ENCODE results near the gene SZT2.
"Not testable (repeated sequence)": the region's sequence is repeated elsewhere in the genome, so short reads cannot be mapped to it uniquely, and the experiment has no call there.

SZT2 gene

GRCh38 chr1:43488165-43488564 is 98.5 kb downstream of the SZT2 start:
- Histone ChIP-seq H3K36me3 (ENCODE audit: control insufficient read depth in 4 of 4, insufficient read depth in 4 of 4, low read length in 3 of 4) (no peaks in the 10 kb centered on the region), H3K27ac (ENCODE audit: insufficient read depth in 1 of 2, low read depth in 1 of 2, low read length in 2 of 2, poor library complexity in 1 of 2, severe bottlenecking in 2 of 2) (no peak overlapping the region), H3K9me3 (ENCODE audit: control extremely low read depth in 1 of 5, control insufficient read depth in 4 of 5, insufficient read depth in 2 of 5, low read depth in 1 of 5, low read length in 4 of 5) (peaks cover 4 to 37% (median 7%) of the 10 kb centered on the region in 5 experiments), H3K4me3 (ENCODE audit: control insufficient read depth in 1 of 7, extremely low read depth in 1 of 7, insufficient read depth in 4 of 7, low read depth in 2 of 7, low read length in 6 of 7) (no peak overlapping the region), H3K4me1 (ENCODE audit: control extremely low read depth in 1 of 4, control insufficient read depth in 4 of 4, insufficient read depth in 4 of 4, low read length in 3 of 4) (no peaks in the 10 kb centered on the region), H3K27me3 (replicated peaks in 2 of 5; ENCODE audit: control insufficient read depth in 4 of 5, insufficient read depth in 5 of 5, low read length in 4 of 5) (peaks cover 0 to 2% (median 0%) of the 10 kb centered on the region in 5 experiments)
- no CpG with 5 or more reads among the region's 1 CpG for WGBS (ENCODE audit: insufficient coverage)
- ChIA-PET POLR2A (no interaction called here), CTCF (no interaction called here)
- no peak for DNase-seq

DNA sequence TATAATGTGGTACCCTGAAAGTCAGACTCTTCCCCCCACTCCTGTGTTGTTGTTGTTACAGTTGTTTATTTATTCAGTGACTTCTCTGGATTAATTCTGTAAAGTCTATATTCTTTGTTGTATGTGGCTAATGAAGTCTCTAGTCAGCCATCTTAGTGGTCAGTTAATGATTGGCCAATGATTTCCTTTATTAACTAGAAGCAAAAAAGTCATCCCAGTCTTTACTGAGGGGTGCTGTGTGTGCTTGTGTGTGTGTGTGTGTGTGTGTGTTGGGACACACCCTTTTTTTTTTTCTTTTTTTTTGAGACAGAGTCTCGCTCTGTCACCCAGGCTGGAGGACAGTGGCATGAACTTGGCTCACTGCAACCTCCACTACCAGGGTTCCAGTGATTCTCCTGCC is 101.4 kb downstream of the SZT2 start:
- no peaks in the 10 kb centered on the region for H3K36me3 ChIP-seq (ENCODE audit: control insufficient read depth in 4 of 4, insufficient read depth in 4 of 4, low read length in 3 of 4)
- no peak for DNase-seq
- H3K27me3 ChIP-seq (replicated peaks in 2 of 5; ENCODE audit: control insufficient read depth in 4 of 5, insufficient read depth in 5 of 5, low read length in 4 of 5) = peaks cover 0 to 6% (median 0%) of the 10 kb centered on the region in 5 experiments
- peaks cover 4 to 37% (median 7%) of the 10 kb centered on the region in 5 experiments for H3K9me3 ChIP-seq (ENCODE audit: control extremely low read depth in 1 of 5, control insufficient read depth in 4 of 5, insufficient read depth in 2 of 5, low read depth in 1 of 5, low read length in 4 of 5)
- 100% methylated on average over 1 of the region's 1 CpG for WGBS (ENCODE audit: insufficient coverage)
- no peak overlapping the region for H3K27ac ChIP-seq (ENCODE audit: insufficient read depth in 1 of 2, low read depth in 1 of 2, low read length in 2 of 2, poor library complexity in 1 of 2, severe bottlenecking in 2 of 2)
- ChIA-PET CTCF (interaction anchor here (0.6 to 1.7 kb wide), 3 partner anchors 8 to 36 kb away, joined by 3 to 4 read pairs (median 3); no protein-coding TSS in a partner anchor), POLR2A (no interaction called here)
- no peak overlapping the region for H3K4me3 ChIP-seq (ENCODE audit: control insufficient read depth in 1 of 7, extremely low read depth in 1 of 7, insufficient read depth in 4 of 7, low read depth in 2 of 7, low read length in 6 of 7)
- no peaks in the 10 kb centered on the region for H3K4me1 ChIP-seq (ENCODE audit: control extremely low read depth in 1 of 4, control insufficient read depth in 4 of 4, insufficient read depth in 4 of 4, low read length in 3 of 4)

DNA sequence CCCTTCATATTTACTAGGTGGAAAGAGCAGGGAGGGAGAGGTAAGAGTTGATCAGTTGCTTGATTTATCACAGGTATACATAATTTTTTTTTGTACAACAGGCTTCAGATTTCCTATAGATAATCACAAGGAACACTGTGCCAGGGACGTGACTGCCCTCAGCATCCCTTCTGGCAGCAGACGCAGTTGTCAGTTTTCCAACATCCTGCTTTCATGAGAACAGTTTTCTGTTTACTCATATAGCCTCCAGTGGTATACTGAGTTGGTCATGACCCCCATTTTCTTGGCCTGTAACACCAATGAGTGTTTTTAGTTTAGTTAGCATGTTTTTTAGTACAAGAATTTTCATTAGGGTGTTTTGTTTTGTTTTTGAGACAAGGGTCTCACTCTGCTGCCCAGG is 103.1 kb downstream of the SZT2 start:
- H3K9me3 ChIP-seq (ENCODE audit: control extremely low read depth in 1 of 5, control insufficient read depth in 4 of 5, insufficient read depth in 2 of 5, low read depth in 1 of 5, low read length in 4 of 5) = peaks cover 0 to 27% (median 4%) of the 10 kb centered on the region in 5 experiments
- WGBS (ENCODE audit: insufficient coverage) = 87% methylated on average over 2 of the region's 2 CpGs
- DNase-seq = no peak
- H3K27me3 ChIP-seq (replicated peaks in 2 of 5; ENCODE audit: control insufficient read depth in 4 of 5, insufficient read depth in 5 of 5, low read length in 4 of 5) = peaks cover 0 to 6% (median 0%) of the 10 kb centered on the region in 5 experiments
- no peaks in the 10 kb centered on the region for H3K4me1 ChIP-seq (ENCODE audit: control extremely low read depth in 1 of 4, control insufficient read depth in 4 of 4, insufficient read depth in 4 of 4, low read length in 3 of 4)
- no peaks in the 10 kb centered on the region for H3K36me3 ChIP-seq (ENCODE audit: control insufficient read depth in 4 of 4, insufficient read depth in 4 of 4, low read length in 3 of 4)
- ChIA-PET CTCF (no interaction called here), POLR2A (no interaction called here)
- no peak overlapping the region for H3K27ac ChIP-seq (ENCODE audit: insufficient read depth in 1 of 2, low read depth in 1 of 2, low read length in 2 of 2, poor library complexity in 1 of 2, severe bottlenecking in 2 of 2)
- no peak overlapping the region for H3K4me3 ChIP-seq (ENCODE audit: control insufficient read depth in 1 of 7, extremely low read depth in 1 of 7, insufficient read depth in 4 of 7, low read depth in 2 of 7, low read length in 6 of 7)

DNA sequence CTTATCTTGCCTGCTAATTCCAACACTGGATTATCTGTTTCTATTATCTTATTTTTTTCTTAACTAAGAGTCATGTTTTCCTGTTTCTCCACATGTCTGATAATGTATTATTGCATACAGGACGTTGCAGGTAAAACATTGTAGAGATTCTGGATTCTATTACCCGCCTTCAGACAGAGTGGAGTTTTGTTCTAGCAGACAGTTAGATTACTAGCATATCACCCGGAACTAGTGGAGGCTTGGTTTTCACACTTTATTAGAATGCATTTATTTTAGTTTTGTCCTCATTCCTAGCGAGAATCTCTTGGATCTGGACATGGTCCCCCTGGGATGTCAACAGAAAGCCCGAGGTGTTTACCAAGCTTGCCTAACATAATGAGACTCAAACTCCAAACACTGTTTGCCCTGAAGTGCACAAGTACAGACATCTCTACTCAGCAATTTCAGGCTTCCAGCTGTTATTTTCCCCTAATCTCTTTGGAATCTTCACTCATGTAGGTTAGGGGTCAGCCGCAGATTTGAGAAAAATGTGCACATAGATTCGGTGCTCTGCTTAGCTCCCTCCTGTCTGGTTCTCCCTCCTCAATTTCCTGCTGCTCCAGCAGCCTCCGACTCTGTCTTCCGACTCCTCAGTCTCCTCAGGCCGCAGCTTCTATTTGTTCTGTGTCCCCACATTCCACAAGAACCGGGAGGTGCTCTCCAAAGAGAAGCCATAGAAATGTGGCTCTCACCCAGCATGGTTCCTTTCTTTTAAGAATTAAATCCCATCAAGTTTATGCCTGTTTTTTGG is 104.2 kb downstream of the SZT2 start:
- CTCF ChIA-PET = no interaction called here
- 88% methylated on average over 8 of the region's 11 CpGs for WGBS (ENCODE audit: insufficient coverage)
- H3K4me3 ChIP-seq (ENCODE audit: control insufficient read depth in 1 of 7, extremely low read depth in 1 of 7, insufficient read depth in 4 of 7, low read depth in 2 of 7, low read length in 6 of 7) = no peak overlapping the region
- POLR2A ChIA-PET = no interaction called here
- H3K9me3 ChIP-seq (ENCODE audit: control extremely low read depth in 1 of 5, control insufficient read depth in 4 of 5, insufficient read depth in 2 of 5, low read depth in 1 of 5, low read length in 4 of 5) = peaks cover 0 to 18% (median 0%) of the 10 kb centered on the region in 5 experiments
- no peaks in the 10 kb centered on the region for H3K36me3 ChIP-seq (ENCODE audit: control insufficient read depth in 4 of 4, insufficient read depth in 4 of 4, low read length in 3 of 4)
- H3K4me1 ChIP-seq (ENCODE audit: control extremely low read depth in 1 of 4, control insufficient read depth in 4 of 4, insufficient read depth in 4 of 4, low read length in 3 of 4) = no peaks in the 10 kb centered on the region
- no peak overlapping the region for H3K27ac ChIP-seq (ENCODE audit: insufficient read depth in 1 of 2, low read depth in 1 of 2, low read length in 2 of 2, poor library complexity in 1 of 2, severe bottlenecking in 2 of 2)
- DNase-seq = no peak
- H3K27me3 ChIP-seq (replicated peaks in 2 of 5; ENCODE audit: control insufficient read depth in 4 of 5, insufficient read depth in 5 of 5, low read length in 4 of 5) = peaks cover 0 to 6% (median 0%) of the 10 kb centered on the region in 5 experiments

DNA sequence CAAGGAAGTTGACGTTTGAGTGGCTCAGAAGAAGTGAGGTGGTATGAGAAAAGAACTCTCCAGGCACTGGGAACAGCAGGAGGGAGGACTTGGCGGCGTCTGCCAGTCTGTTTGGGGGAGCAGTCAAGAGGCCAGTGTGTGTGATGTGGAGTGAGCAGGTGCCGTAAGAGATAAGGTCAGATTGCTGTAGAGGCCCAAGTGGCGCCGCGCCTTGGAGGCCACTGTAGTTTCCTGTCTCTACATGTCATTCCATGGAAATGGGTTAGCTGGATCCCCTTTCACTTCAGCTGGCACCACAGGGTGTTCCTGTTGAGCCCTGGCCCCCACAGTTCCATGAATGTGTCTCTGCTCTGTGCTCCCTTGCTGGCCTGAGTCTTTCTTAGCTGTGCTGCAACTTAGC is 105.5 kb downstream of the SZT2 start:
- Histone ChIP-seq H3K27ac (ENCODE audit: insufficient read depth in 1 of 2, low read depth in 1 of 2, low read length in 2 of 2, poor library complexity in 1 of 2, severe bottlenecking in 2 of 2) (no peak overlapping the region), H3K4me3 (ENCODE audit: control insufficient read depth in 1 of 7, extremely low read depth in 1 of 7, insufficient read depth in 4 of 7, low read depth in 2 of 7, low read length in 6 of 7) (no peak overlapping the region), H3K36me3 (ENCODE audit: control insufficient read depth in 4 of 4, insufficient read depth in 4 of 4, low read length in 3 of 4) (no peaks in the 10 kb centered on the region), H3K9me3 (ENCODE audit: control extremely low read depth in 1 of 5, control insufficient read depth in 4 of 5, insufficient read depth in 2 of 5, low read depth in 1 of 5, low read length in 4 of 5) (peaks cover 0 to 11% (median 0%) of the 10 kb centered on the region in 5 experiments), H3K4me1 (ENCODE audit: control extremely low read depth in 1 of 4, control insufficient read depth in 4 of 4, insufficient read depth in 4 of 4, low read length in 3 of 4) (no peaks in the 10 kb centered on the region), H3K27me3 (replicated peaks in 2 of 5; ENCODE audit: control insufficient read depth in 4 of 5, insufficient read depth in 5 of 5, low read length in 4 of 5) (peaks cover 0 to 6% (median 0%) of the 10 kb centered on the region in 5 experiments)
- no peak for DNase-seq
- CTCF ChIA-PET = no interaction called here
- POLR2A ChIA-PET = no interaction called here
- WGBS (ENCODE audit: insufficient coverage) = 94% methylated on average over 5 of the region's 7 CpGs

- no peak overlapping the region for H3K27ac ChIP-seq (ENCODE audit: insufficient read depth in 1 of 2, low read depth in 1 of 2, low read length in 2 of 2, poor library complexity in 1 of 2, severe bottlenecking in 2 of 2)
- H3K36me3 ChIP-seq (ENCODE audit: control insufficient read depth in 4 of 4, insufficient read depth in 4 of 4, low read length in 3 of 4) = no peaks in the 10 kb centered on the region
- H3K27me3 ChIP-seq (replicated peaks in 2 of 5; ENCODE audit: control insufficient read depth in 4 of 5, insufficient read depth in 5 of 5, low read length in 4 of 5) = peaks cover 0 to 4% (median 0%) of the 10 kb centered on the region in 5 experiments
- H3K4me1 ChIP-seq (ENCODE audit: control extremely low read depth in 1 of 4, control insufficient read depth in 4 of 4, insufficient read depth in 4 of 4, low read length in 3 of 4) = no peaks in the 10 kb centered on the region
- POLR2A ChIA-PET = no interaction called here
- WGBS (ENCODE audit: insufficient coverage) = 99% methylated on average over 6 of the region's 6 CpGs
- DNase-seq = no peak
- H3K4me3 ChIP-seq (ENCODE audit: control insufficient read depth in 1 of 7, extremely low read depth in 1 of 7, insufficient read depth in 4 of 7, low read depth in 2 of 7, low read length in 6 of 7) = no peak overlapping the region
- no peaks in the 10 kb centered on the region for H3K9me3 ChIP-seq (ENCODE audit: control extremely low read depth in 1 of 5, control insufficient read depth in 4 of 5, insufficient read depth in 2 of 5, low read depth in 1 of 5, low read length in 4 of 5)
- CTCF ChIA-PET = interaction anchor here (0.6 to 1.1 kb wide), 3 partner anchors 25 to 476 kb away, joined by 3 read pairs; partner anchors contain the start of gene PTPRF
Observed at GRCh38 chr1:43499898-43500297, 110.2 kb downstream of the SZT2 start.

GRCh38 chr1:43501806-43502205 is 112.1 kb downstream of the SZT2 start:
- H3K4me3 ChIP-seq (ENCODE audit: control insufficient read depth in 1 of 7, extremely low read depth in 1 of 7, insufficient read depth in 4 of 7, low read depth in 2 of 7, low read length in 6 of 7); POLR2A ChIA-PET; DNase-seq; H3K9me3 ChIP-seq (ENCODE audit: control extremely low read depth in 1 of 5, control insufficient read depth in 4 of 5, insufficient read depth in 2 of 5, low read depth in 1 of 5, low read length in 4 of 5); H3K27me3 ChIP-seq (replicated peaks in 2 of 5; ENCODE audit: control insufficient read depth in 4 of 5, insufficient read depth in 5 of 5, low read length in 4 of 5); H3K4me1 ChIP-seq (ENCODE audit: control extremely low read depth in 1 of 4, control insufficient read depth in 4 of 4, insufficient read depth in 4 of 4, low read length in 3 of 4); CTCF ChIA-PET; H3K27ac ChIP-seq (ENCODE audit: insufficient read depth in 1 of 2, low read depth in 1 of 2, low read length in 2 of 2, poor library complexity in 1 of 2, severe bottlenecking in 2 of 2); H3K36me3 ChIP-seq (ENCODE audit: control insufficient read depth in 4 of 4, insufficient read depth in 4 of 4, low read length in 3 of 4): not testable (repeated sequence)
- WGBS (ENCODE audit: insufficient coverage) = no CpG with 5 or more reads among the region's 33 CpGs

All from common myeloid progenitor, CD34-positive (primary cell).